HCT116 (cell line): ENCODE measurements around the gene SLBP.

Experiments
- EZH2phosphoT487 ChIP-seq: fragments of 200-600 bp; IDR thresholded peaks from 2 replicates; pipeline ENCODE4 v1.6.1; 2018; ENCODE audit warnings: antibody characterized with exemption, borderline replicate concordance
- JUND ChIP-seq: IDR thresholded peaks from 2 replicates; pipeline ENCODE4 v1.6.1; 2012
- SIN3A ChIP-seq: IDR thresholded peaks from 2 replicates; pipeline ENCODE4 v1.6.1; 2012; ENCODE audit warnings: low read depth
- SRF ChIP-seq: IDR thresholded peaks from 2 replicates; pipeline ENCODE4 v1.6.1; 2012; ENCODE audit warnings: low read depth
- TF ChIP-seq, protein P1 (sequence below), 3 experiments: fragments of 200-600 bp in 1 of 3; sonication (generic) in 1 of 3; IDR thresholded peaks in 2 of 3; conservative IDR thresholded peaks in 1 of 3; 2 replicates each; pipeline ENCODE4 v1.5.1; 2012 to 2017; ENCODE audit warnings: low read depth in 2 of 3, low read length in 2 of 3, antibody characterized with exemption in 1 of 3, borderline replicate concordance in 1 of 3, control low read depth in 1 of 3, mild to moderate bottlenecking in 1 of 3, mixed read lengths in 1 of 3, mixed run types in 1 of 3, moderate library complexity in 1 of 3; ENCODE audit not compliant: insufficient read depth in 1 of 3

DNA sequence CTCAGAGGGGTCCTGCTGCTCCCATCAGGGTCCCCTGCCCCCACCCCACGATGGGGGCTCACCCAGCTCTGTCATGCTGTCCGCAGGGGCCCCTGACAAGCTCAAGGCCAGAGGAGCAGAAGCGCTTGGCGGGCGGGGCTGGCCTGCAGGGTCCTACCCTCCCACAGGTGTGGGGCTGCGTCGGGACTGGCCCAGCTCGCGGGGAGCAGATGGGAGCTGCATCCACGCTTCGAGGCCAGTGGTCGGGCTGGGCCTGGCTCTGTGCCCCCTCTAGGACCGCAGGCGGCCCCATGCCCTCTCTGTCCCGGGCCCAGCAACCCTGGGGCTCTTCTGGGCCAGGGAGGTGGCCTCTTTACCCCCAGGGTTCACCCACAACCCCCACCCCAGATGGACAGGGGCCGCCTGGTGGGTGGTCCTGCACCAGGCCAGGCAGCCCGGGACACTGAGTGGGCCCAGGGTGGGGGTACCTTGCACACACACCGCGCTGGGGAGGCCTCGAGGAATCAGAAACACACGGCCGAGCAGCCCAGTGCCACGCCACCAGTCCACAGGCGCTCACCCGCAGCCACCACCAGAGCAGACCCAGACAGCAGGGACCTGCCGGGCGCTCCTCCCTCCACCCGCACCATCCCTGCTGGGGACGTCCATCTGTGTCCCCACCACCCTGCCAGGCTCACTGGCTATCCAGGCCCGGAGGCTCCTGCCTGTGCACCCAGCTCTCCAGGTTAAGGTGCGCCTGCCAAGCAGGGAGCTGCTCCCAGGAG is 39.2 kb upstream of the SLBP start:
- TF ChIP-seq, protein P1, sequence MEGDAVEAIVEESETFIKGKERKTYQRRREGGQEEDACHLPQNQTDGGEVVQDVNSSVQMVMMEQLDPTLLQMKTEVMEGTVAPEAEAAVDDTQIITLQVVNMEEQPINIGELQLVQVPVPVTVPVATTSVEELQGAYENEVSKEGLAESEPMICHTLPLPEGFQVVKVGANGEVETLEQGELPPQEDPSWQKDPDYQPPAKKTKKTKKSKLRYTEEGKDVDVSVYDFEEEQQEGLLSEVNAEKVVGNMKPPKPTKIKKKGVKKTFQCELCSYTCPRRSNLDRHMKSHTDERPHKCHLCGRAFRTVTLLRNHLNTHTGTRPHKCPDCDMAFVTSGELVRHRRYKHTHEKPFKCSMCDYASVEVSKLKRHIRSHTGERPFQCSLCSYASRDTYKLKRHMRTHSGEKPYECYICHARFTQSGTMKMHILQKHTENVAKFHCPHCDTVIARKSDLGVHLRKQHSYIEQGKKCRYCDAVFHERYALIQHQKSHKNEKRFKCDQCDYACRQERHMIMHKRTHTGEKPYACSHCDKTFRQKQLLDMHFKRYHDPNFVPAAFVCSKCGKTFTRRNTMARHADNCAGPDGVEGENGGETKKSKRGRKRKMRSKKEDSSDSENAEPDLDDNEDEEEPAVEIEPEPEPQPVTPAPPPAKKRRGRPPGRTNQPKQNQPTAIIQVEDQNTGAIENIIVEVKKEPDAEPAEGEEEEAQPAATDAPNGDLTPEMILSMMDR (IDR thresholded peaks at IDR 0.05 in 2 of 3, conservative IDR thresholded peaks at IDR 0.05 in 1 of 3; ENCODE audit: borderline replicate concordance in 1 of 3, insufficient read depth in 1 of 3, low read depth in 2 of 3, low read length in 2 of 3): no peak
- TF ChIP-seq JUND: no peak
- TF ChIP-seq SRF: no peak
- TF ChIP-seq SIN3A: no peak
- TF ChIP-seq EZH2phosphoT487: no peak
